Measurements from ENCODE around the gene TPX2.

The TPX2 gene, protein sequence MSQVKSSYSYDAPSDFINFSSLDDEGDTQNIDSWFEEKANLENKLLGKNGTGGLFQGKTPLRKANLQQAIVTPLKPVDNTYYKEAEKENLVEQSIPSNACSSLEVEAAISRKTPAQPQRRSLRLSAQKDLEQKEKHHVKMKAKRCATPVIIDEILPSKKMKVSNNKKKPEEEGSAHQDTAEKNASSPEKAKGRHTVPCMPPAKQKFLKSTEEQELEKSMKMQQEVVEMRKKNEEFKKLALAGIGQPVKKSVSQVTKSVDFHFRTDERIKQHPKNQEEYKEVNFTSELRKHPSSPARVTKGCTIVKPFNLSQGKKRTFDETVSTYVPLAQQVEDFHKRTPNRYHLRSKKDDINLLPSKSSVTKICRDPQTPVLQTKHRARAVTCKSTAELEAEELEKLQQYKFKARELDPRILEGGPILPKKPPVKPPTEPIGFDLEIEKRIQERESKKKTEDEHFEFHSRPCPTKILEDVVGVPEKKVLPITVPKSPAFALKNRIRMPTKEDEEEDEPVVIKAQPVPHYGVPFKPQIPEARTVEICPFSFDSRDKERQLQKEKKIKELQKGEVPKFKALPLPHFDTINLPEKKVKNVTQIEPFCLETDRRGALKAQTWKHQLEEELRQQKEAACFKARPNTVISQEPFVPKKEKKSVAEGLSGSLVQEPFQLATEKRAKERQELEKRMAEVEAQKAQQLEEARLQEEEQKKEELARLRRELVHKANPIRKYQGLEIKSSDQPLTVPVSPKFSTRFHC

DNA sequence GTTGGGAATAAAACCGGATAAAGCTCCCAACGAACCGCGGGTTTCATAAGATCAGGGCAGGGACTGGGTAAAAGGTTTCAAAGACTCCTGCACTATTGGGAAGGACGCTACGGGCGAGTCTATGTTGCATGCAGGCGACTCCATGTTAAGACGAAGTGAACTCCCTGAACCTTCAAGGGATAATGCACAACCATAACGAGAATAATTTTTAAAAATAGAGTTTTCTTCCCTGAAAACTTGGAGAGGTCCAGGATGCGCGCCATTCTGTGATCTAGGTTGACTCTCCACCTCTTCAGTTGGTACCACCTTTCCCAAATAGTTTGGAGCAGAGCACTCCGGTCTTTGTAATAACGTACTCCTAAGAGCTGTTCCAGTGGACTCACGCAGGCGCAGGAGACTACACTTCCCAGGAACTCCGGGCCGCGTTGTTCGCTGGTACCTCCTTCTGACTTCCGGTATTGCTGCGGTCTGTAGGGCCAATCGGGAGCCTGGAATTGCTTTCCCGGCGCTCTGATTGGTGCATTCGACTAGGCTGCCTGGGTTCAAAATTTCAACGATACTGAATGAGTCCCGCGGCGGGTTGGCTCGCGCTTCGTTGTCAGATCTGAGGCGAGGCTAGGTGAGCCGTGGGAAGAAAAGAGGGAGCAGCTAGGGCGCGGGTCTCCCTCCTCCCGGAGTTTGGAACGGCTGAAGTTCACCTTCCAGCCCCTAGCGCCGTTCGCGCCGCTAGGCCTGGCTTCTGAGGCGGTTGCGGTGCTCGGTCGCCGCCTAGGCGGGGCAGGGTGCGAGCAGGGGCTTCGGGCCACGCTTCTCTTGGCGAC lies at the start of gene TPX2:
Gene TPX2, plus strand, starts transcription at position 562 of the 821 bp plus-strand sequence. CDS start 18,187 bp downstream, outside the sequence.
- DNase-seq, result peak; percentile 67

DNA sequence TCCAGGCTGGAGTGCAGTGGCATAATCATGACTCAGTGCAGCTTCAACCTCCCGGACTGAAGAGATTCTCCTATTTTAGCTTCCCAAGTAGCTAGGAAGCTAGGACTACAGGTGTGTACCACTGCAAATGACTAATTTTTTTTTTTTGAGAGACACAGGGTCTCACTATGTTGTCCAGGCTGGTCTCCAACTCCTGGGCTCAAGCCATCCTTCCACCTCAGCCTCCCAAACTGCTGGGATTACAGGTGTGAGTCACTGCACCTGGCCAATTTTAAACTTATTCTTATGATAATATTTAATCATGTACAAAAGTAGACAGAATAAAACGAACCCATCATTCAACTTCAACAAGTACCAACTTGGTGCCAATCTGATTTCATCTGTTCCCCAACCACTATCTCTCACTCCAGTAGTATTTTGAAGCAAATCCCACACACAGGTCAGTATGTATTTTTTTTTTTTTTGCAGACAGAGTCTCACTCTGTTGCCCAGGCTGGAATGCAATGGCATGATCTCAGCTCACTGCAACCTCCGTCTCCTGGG lies 48.9 kb upstream of the TPX2 start:
- no peak for DNase-seq

GRCh38 chr20:31691646-31692275 lies 47.3 kb upstream of the TPX2 start:
- DNase-seq, result no peak

GRCh38 chr20:31693402-31693801 lies 45.7 kb upstream of the TPX2 start:
- DNase-seq, result no peak

DNA sequence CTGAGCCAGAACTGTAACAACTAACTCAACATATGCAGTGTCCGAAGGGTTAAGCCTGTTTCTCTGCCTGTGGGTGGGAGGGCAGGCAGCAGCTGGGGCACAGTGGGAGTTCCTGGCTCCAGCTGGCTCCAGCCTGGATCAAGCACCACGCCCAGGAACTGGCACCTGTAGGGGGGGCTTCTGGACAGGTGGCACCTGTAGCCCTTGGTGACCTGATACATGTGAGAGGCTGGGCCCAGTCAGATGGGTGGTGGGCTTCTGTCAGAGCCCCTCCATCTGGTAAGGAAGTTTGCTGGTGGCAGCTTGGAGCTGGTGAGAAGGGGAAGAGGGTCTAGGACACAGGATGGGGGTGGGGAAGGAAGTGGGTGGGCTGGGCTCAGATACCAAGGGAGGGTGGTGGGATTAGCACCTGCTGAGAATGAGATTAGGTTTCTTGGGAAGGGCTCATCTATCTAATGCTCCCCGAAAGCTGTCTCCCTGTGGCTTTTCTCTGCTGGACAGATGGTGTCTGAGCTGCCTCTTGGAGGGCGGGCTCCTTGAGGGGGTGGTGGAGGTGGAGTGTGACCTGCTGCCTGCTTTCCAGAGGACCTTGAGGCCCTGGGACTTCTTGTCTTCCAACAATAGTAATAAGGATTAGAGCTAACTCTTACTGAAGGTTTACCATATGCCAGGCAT lies 45.0 kb upstream of the TPX2 start:
- DNase-seq, result no peak

DNA sequence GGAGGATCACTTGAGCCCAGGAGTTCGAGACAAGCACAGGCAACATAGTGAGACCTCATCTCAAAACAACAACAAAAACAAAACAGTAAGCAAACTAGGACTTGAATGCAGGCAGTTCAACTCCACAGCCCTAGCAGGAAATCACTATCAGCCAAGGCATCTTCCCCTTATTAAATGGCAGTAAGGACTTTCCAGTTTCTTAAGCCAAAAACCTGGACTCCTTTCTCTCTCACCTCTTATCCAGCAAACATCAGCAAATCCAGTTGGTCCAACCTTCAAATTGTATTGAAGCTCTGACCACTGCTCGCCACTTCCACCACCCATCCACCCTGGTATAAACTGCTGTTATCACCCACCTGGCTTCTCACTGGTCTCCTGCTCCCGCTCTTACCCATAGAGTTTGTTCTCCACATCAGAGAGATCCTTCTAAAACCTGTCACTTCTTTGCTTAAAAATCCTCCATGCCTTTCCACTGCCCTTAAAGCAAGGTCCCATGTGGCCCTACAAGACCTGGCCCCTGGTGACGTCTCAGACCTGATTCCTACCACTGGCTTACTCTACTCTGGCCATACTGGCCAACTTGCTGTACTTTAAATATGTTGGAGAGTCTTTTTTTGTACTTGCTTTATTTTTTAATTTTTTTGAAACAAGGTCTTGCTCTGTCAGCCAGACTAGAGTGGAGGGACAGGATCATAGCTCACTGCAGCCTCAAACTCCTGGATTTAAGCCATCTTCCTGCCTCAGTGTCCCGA lies 44.1 kb upstream of the TPX2 start:
- no peak for DNase-seq

DNA sequence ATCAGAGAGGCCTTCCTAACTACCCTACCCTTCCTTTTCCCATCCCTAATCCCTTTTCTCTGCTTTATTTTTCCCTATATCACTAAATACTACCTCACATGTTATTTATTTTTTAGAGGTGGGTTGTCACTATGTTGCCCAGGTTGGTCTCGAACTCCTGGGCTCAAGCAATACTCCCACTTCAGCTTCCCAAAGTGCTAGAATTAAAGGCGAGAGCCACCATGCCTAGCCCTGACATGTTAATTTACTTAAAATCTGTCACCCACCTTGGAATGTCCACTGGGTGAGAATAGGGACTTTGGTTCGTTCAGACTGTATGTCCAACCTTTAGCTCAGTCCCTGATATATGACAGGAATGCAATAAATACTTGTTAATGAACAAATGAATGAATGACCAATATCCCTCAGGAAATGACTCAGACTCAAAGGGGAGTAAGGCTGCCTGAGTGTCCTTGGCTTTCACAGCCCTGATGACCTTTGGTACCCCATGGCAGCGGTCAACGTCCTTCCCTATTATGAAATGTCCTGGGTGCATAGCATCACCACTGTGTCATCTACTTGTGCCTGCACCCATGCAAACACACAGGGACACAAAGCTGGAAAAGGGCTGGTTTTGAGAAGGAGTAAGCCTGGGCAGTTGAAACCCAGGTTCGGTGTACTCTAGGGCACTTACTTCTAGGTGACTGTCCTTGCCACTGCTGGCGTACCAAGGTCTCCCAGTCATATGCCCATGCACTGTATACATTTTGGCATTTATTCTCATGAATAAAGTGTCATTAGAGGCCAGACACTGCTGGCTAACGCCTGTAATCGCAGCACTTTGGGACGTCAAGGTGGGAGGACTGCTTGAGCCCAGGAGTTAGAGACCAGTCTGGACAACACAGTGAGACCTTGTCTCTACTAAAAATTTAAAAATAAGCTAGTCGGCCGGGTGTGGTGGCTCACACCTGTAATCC lies 43.0 kb upstream of the TPX2 start:
- no peak for DNase-seq

DNA sequence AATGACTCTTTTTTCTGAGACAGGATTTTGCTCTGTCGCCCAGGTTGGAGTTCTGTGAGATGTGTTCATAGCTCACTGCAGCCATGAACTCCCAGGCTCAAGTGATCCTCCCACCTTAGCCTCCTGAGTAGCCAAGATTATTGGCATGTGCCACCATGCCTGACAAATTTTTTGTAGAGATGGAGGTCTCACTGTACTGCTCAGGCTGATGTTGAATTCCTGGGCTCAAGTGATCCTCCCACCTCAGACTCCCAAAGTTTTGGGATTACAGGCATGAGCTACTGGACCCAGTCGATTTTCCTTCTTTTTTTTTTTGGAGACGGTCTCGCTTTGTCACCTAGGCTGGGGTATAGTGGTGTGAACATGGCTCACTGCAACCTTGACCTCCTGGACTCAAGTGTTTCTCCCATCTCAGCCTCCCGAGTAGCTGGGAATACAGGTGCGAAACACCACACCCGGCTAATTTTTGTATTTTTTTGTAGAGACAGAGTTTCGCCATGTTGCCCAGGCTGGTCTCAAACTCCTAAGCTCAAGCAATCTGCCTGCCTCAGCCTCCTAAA lies 40.8 kb upstream of the TPX2 start:
- no peak for DNase-seq

- DNase-seq, result no peak
Observed at GRCh38 chr20:31698803-31699718, 40.0 kb upstream of the TPX2 start.

DNA sequence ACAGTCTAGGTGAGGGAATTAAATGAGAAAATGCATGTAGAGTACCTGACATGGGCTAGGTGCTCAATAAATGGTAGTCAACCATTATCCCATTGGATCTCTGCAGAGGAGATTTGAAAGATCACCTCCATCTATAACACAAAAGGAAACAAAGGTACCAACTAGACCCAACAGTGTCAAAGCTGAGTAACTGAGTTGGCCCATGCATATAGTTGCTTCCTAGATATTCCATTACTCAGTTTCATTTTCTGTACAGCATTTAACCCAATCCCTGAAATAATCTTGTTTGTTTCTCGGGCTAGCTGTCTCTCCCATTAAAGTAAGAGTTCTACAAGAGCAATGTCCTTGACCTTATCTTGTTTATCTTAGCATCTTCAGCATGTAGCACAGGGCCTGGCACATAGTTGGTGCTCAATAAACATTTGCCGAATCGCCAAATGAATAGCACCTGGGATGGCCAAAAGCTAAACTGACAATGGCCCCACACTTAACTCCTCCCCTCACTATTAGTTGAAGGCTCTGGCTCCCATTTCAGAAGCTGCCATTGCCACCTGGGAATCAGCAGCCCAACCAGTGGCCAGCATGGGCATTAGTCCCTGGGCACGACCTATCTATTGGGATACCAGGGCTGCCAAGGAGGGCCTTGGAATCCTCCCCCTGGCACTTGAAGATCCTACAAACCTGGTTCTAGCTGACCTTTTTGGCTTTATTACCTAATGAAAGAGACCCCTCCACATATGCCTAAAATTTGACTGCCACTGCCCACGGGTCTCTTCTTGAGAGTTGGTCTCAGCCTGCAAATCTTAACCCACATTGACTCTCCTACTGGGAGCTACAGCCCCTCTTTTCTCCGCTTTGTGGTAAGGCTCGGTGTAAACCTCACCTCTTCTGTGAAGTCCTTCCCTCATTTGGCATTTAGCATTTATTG lies 39.0 kb upstream of the TPX2 start:
- DNase-seq, result no peak

GRCh38 chr20:31700747-31701146 lies 38.3 kb upstream of the TPX2 start:
- DNase-seq, result no peak

- DNase-seq, result no peak
Observed at GRCh38 chr20:31701591-31701990, 37.5 kb upstream of the TPX2 start.

GRCh38 chr20:31704225-31705119 lies 34.6 kb upstream of the TPX2 start:
- DNase-seq, result no peak

- DNase-seq, result no peak
Observed at GRCh38 chr20:31705191-31705590, 33.9 kb upstream of the TPX2 start.

- DNase-seq, result no peak
Observed at GRCh38 chr20:31705598-31706597, 33.2 kb upstream of the TPX2 start.

Data from activated CD4-positive, alpha-beta T cell treated with anti-CD3 and anti-CD28 coated beads for 1 hour (primary cell).